K562 (cell line): Measurements from ENCODE around the gene OBP2A. TPM values are rescaled to one million over a fixed set of nuclear protein-coding genes. Genes with fewer than 3 reads are reported as not detected.

ENCODE experiments used
- ATAC-seq: fragments of 200-7000 bp; cut with Tn5 transposase; 3 replicates; pipeline ENCODE4 v1.9.1; 2020; ENCODE audit warnings: moderate library complexity
- BruUV-seq: library from RNA; stranded (reverse); fragments of 400-500 nt; replicated peaks from 2 replicates; lab custom pipeline; 2021; lab: Mats Ljungman, UMichigan
- CTCF ChIA-PET: fragments of 300-600 bp; formaldehyde crosslinking; extraction: SDS; loops from one replicate; lab custom pipeline; 2021; ENCODE audit warnings: low intra/inter-chr PET ratio; lab: Yijun Ruan, JAX
- POLR2A ChIA-PET: fragments of 300-600, 350-650 bp; sonication (Branson Sonifier 250); formaldehyde crosslinking; extraction: SDS; loops from one replicate; lab custom pipeline; 2021; ENCODE audit warnings: antibody characterized with exemption, inconsistent platforms; lab: Yijun Ruan, JAX
- DNase-seq, 4 experiments: peaks; one replicate each; pipeline versions ENCODE4 v3.0.0 to v3.0.0-alpha.2; 2011 to 2018; ENCODE audit warnings: low spot score in 3 of 4, mixed read lengths in 3 of 4; ENCODE audit errors: extremely low read depth in 1 of 4
- FAIRE-seq: peaks from 2 replicates; lab custom pipeline; 2011; peaks lifted over from hg19 to GRCh38; lab: Jason Lieb, UNC
- H2AFZ ChIP-seq: 2 replicates; pipeline ENCODE4 v1.6.0; 2011; ENCODE audit warnings: low read depth, low read length, control low read depth, inconsistent platforms
- H3K27ac ChIP-seq: fragments of 200-600 bp; 3 replicates; pipeline ENCODE4 v1.8.0; 2011; ENCODE audit warnings: low read depth, mild to moderate bottlenecking, control low read depth, inconsistent platforms, low read length, moderate library complexity, mixed read lengths; ENCODE audit errors: extremely low read depth
- H3K27me3 ChIP-seq, 2 experiments: fragments of 300-600 bp in 1 of 2; 2 replicates in 1 of 2; 3 replicates in 1 of 2; pipeline versions ENCODE4 v1.6.0 to v1.8.0; 2011; ENCODE audit warnings: inconsistent platforms in 2 of 2, low read length in 2 of 2, mild to moderate bottlenecking in 1 of 2, mixed read lengths in 1 of 2, moderate library complexity in 1 of 2; ENCODE audit not compliant: control insufficient read depth in 2 of 2, insufficient read depth in 2 of 2
- H3K36me3 ChIP-seq: fragments of 300-600 bp; 3 replicates; pipeline ENCODE4 v1.8.0; 2011; ENCODE audit warnings: mild to moderate bottlenecking, low read length, inconsistent platforms; ENCODE audit not compliant: control insufficient read depth, insufficient read depth
- H3K4me1 ChIP-seq, 2 experiments: fragments of 200-600 bp in 1 of 2; replicated peaks in 1 of 2; 2 replicates in 1 of 2; 3 replicates in 1 of 2; pipeline versions ENCODE4 v1.5.1 to v1.8.0; 2011; ENCODE audit warnings: inconsistent platforms in 2 of 2, low read length in 2 of 2, mild to moderate bottlenecking in 1 of 2, mixed read lengths in 1 of 2, moderate library complexity in 1 of 2; ENCODE audit not compliant: control insufficient read depth in 2 of 2, insufficient read depth in 2 of 2
- H3K4me2 ChIP-seq: 2 replicates; pipeline ENCODE4 v1.6.1; 2011; ENCODE audit warnings: low read length, control low read depth, inconsistent platforms, mixed read lengths; ENCODE audit not compliant: insufficient read depth
- H3K4me3 ChIP-seq: fragments of 200-600 bp; sonication (generic), shearing (Covaris generic); 2 replicates; pipeline ENCODE4 v1.5.1; 2016; ENCODE audit warnings: control low read depth, inconsistent platforms
- H3K79me2 ChIP-seq: fragments of 200-600 bp; 3 replicates; pipeline ENCODE4 v1.8.0; 2011; ENCODE audit warnings: low read length, inconsistent platforms; ENCODE audit not compliant: control insufficient read depth, insufficient read depth
- H3K9ac ChIP-seq, 2 experiments: 2 replicates each; pipeline versions ENCODE4 v1.6.0 to v1.6.1; 2011; ENCODE audit warnings: low read depth in 2 of 2, low read length in 2 of 2, control low read depth in 1 of 2, inconsistent platforms in 1 of 2, mild to moderate bottlenecking in 1 of 2, mixed read lengths in 1 of 2; ENCODE audit not compliant: insufficient read depth in 1 of 2
- H3K9me1 ChIP-seq: one replicate; pipeline ENCODE4 v1.6.0; 2011; ENCODE audit warnings: inconsistent platforms, mild to moderate bottlenecking, low read length, moderate library complexity; ENCODE audit not compliant: control insufficient read depth, insufficient read depth
- H3K9me3 ChIP-seq: replicated peaks from 2 replicates; pipeline ENCODE4 v1.5.1; 2011; ENCODE audit warnings: low read depth, low read length, inconsistent platforms; ENCODE audit not compliant: control insufficient read depth, insufficient read depth
- H4K20me1 ChIP-seq: replicated peaks from 2 replicates; pipeline ENCODE4 v1.6.1; 2011; ENCODE audit warnings: low read length, inconsistent platforms, mixed read lengths; ENCODE audit not compliant: control insufficient read depth, insufficient read depth
- BHLHE40 ChIP-seq: IDR thresholded peaks from 2 replicates; pipeline ENCODE4 v1.6.1; 2011; ENCODE audit warnings: low read length, improper control_type of control experiment
- FOXP1 ChIP-seq: sonication (generic); formaldehyde crosslinking; IDR thresholded peaks from 2 replicates; pipeline ENCODE4 v1.8.0; 2022; ENCODE audit warnings: mild to moderate bottlenecking, missing genetic modification reagents
- MBD2 ChIP-seq: sonication (generic); IDR thresholded peaks from 2 replicates; pipeline ENCODE4 v1.6.1; 2016; ENCODE audit warnings: low read depth, borderline replicate concordance
- MYC ChIP-seq, 2 experiments: fragments of 250-450 bp in 1 of 2; sonication (Bioruptor Pico) in 1 of 2; IDR thresholded peaks; 2 replicates each; pipeline versions ENCODE4 v1.5.1 to v1.6.1; 2012 to 2021; ENCODE audit warnings: low read depth in 2 of 2, borderline replicate concordance in 1 of 2, improper control_type of control experiment in 1 of 2, low read length in 1 of 2, mild to moderate bottlenecking in 1 of 2, moderate library complexity in 1 of 2
- NR2F6 ChIP-seq: fragments of 450-650 bp; formaldehyde crosslinking; IDR thresholded peaks from 2 replicates; pipeline ENCODE4 v1.4.0; 2020; ENCODE audit warnings: mild to moderate bottlenecking
- NRF1 ChIP-seq, 2 experiments: fragments of 450-650 bp; IDR thresholded peaks in 1 of 2; conservative IDR thresholded peaks in 1 of 2; 2 replicates each; pipeline ENCODE4 v1.6.1; 2014; ENCODE audit warnings: mild to moderate bottlenecking in 2 of 2
- RAD21 ChIP-seq, 2 experiments: fragments of 250-450 bp in 1 of 2; fragments of 450-650 bp in 1 of 2; sonication (Bioruptor Pico) in 1 of 2; formaldehyde crosslinking in 1 of 2; IDR thresholded peaks in 1 of 2; conservative IDR thresholded peaks in 1 of 2; 2 replicates each; pipeline versions ENCODE4 v1.4.0 to v1.8.0; 2020 to 2022; ENCODE audit warnings: mild to moderate bottlenecking in 2 of 2, moderate library complexity in 1 of 2
- RBM22 ChIP-seq: fragments of 200-400 bp; formaldehyde crosslinking; IDR thresholded peaks from 2 replicates; pipeline ENCODE4 v1.6.1; 2018; ENCODE audit warnings: low read length, low read depth; ENCODE audit not compliant: poor library complexity, severe bottlenecking
- TARDBP ChIP-seq: fragments of 450-650 bp; IDR thresholded peaks from 2 replicates; pipeline ENCODE4 v1.6.1; 2016
- TOE1 ChIP-seq, 2 experiments: fragments of 450-650 bp in 1 of 2; sonication (generic) in 1 of 2; formaldehyde crosslinking in 1 of 2; IDR thresholded peaks; 2 replicates each; pipeline versions ENCODE4 v1.7.1 to v1.8.0; 2016 to 2022; ENCODE audit warnings: borderline replicate concordance in 2 of 2, mild to moderate bottlenecking in 2 of 2, antibody characterized with exemption in 1 of 2, inconsistent platforms in 1 of 2, low read depth in 1 of 2, missing genetic modification reagents in 1 of 2, moderate library complexity in 1 of 2
- WGBS: fragments of 100-300 bp; shearing (Covaris generic); methylation state at CpG from one replicate; pipeline ENCODE4 v1.1.6; 2016; ENCODE audit warnings: low coverage, mixed read lengths; ENCODE audit not compliant: insufficient coverage; ENCODE audit errors: missing lambda C conversion rate; 5-methylcytosine and 5-hydroxymethylcytosine counted together
- in situ Hi-C: fragments of 300-500 bp; cut with MboI; formaldehyde crosslinking; loops from 4 replicates; pipeline ENCODE4 v1.15.0; 2018; ENCODE audit warnings: inconsistent platforms, mixed read lengths
- intact Hi-C: fragments of 100-400 bp; cut with micrococcal nuclease; formaldehyde crosslinking; loops from 2 replicates; pipeline ENCODE4 v1.14.2; 2022
- polyA plus RNA-seq, 8 experiments: library from polyadenylated mRNA; depleted of rRNA in 4 of 8; stranded (reverse) in 5 of 8; unstranded in 3 of 8; fragments of >200 nt; fragmentation: Nextera tagmentation in 2 of 8; fragmentation: Illumina TruSeq in 1 of 8; extraction: Ambion mirVana in 2 of 8; extraction: Trizol in 1 of 8; gene quantifications; 2 replicates each; pipeline versions ENCODE4 v1.2.1 to v1.2.3, GENCODE V29; 2011 to 2014; ENCODE audit warnings: inconsistent platforms in 1 of 8, missing spikeins in 1 of 8
- total RNA-seq, 7 experiments: library from RNA; depleted of rRNA in 6 of 7; stranded (reverse); fragments of >200 nt in 6 of 7; fragmentation: Illumina TruSeq in 2 of 7; extraction: Trizol in 2 of 7; gene quantifications; 2 replicates each; pipeline versions ENCODE4 v1.2.1 to v1.2.3, GENCODE V29; 2011 to 2021; ENCODE audit warnings: low replicate concordance in 1 of 7
- TF ChIP-seq, protein P1 (sequence below): fragments of 450-650 bp; IDR thresholded peaks from 2 replicates; pipeline ENCODE4 v1.6.1; 2018; ENCODE audit not compliant: partially characterized antibody

Gene OBP2A
- total and polyA plus RNA-seq, 9 of the 15 experiments (the other 6 are each of a cell fraction or from before 2014, with no cell fraction given) = not detected

GRCh38 chr9:135504262-135505243 is 41.4 kb upstream of the OBP2A start:
- 73% methylated on average over 21 of the region's 21 CpGs for WGBS
- Histone ChIP-seq H3K4me2 (no peak overlapping the region), H3K4me3 (no peak overlapping the region), H3K4me1 (peaks cover 26 to 81% of the 10 kb centered on the region in 2 experiments), H3K79me2 (peaks cover 41% of the 10 kb centered on the region), H3K9me3 (no peaks in the 10 kb centered on the region), H3K27me3 (no peaks in the 10 kb centered on the region), H3K9me1 (no peaks in the 10 kb centered on the region), H2AFZ (no peak overlapping the region), H3K36me3 (peaks cover 42% of the 10 kb centered on the region), H4K20me1 (peaks cover 21% of the 10 kb centered on the region), H3K27ac (no peak overlapping the region), H3K9ac (peak overlapping the region in 1 of 2 experiments; percentile 86; a peak in 2 of 4 replicates)
- ATAC-seq = peak; percentile 36
- peak; percentile 40 to 77 (median 51) for DNase-seq
- in situ Hi-C loops = no loop called here
- CTCF ChIA-PET = interaction anchor here (1.5 kb wide), 1 partner anchor 98 kb away, joined by 3 read pairs; no protein-coding TSS in a partner anchor
- intact Hi-C loops = no loop called here
- BruUV-seq = no TSS peak
- peak; percentile 57 for FAIRE-seq
- POLR2A ChIA-PET = interaction anchor here (0.5 to 2.0 kb wide), 5 partner anchors 10 to 411 kb away, joined by 3 to 9 read pairs (median 3); no protein-coding TSS in a partner anchor
- TF ChIP-seq NRF1 (conservative IDR thresholded peaks at IDR 0.05 in 1 of 2, IDR thresholded peaks at IDR 0.05 in 1 of 2) (no peak), MYC (IDR thresholded peaks at IDR 0.05; ENCODE audit: low read depth, low read length) (peak; percentile 39; the same call in 1 of the 2 replicates), MYC (CRISPR knock-in tag; IDR thresholded peaks at IDR 0.05; ENCODE audit: borderline replicate concordance, low read depth) (no peak), RAD21 (CRISPR knock-in tag; conservative IDR thresholded peaks at IDR 0.05 in 1 of 2, IDR thresholded peaks at IDR 0.05 in 1 of 2) (peak; percentile 18 to 56; a peak in 2 of 4 replicates), TARDBP (no peak), FOXP1 (CRISPR knock-in tag) (no peak), RBM22 (peak; percentile 17), NR2F6 (CRISPR knock-in tag) (no peak), MBD2 (0 out of 2 replicates have a peak, but pooled peaks have one; percentile 34), TOE1 (IDR thresholded peaks at IDR 0.05; ENCODE audit: borderline replicate concordance) (0 out of 2 replicates have a peak, but pooled peaks have one; percentile 19), TOE1 (CRISPR knock-in tag; IDR thresholded peaks at IDR 0.05; ENCODE audit: borderline replicate concordance, low read depth) (no peak), BHLHE40 (peak; percentile 63)
- TF ChIP-seq, protein P1, sequence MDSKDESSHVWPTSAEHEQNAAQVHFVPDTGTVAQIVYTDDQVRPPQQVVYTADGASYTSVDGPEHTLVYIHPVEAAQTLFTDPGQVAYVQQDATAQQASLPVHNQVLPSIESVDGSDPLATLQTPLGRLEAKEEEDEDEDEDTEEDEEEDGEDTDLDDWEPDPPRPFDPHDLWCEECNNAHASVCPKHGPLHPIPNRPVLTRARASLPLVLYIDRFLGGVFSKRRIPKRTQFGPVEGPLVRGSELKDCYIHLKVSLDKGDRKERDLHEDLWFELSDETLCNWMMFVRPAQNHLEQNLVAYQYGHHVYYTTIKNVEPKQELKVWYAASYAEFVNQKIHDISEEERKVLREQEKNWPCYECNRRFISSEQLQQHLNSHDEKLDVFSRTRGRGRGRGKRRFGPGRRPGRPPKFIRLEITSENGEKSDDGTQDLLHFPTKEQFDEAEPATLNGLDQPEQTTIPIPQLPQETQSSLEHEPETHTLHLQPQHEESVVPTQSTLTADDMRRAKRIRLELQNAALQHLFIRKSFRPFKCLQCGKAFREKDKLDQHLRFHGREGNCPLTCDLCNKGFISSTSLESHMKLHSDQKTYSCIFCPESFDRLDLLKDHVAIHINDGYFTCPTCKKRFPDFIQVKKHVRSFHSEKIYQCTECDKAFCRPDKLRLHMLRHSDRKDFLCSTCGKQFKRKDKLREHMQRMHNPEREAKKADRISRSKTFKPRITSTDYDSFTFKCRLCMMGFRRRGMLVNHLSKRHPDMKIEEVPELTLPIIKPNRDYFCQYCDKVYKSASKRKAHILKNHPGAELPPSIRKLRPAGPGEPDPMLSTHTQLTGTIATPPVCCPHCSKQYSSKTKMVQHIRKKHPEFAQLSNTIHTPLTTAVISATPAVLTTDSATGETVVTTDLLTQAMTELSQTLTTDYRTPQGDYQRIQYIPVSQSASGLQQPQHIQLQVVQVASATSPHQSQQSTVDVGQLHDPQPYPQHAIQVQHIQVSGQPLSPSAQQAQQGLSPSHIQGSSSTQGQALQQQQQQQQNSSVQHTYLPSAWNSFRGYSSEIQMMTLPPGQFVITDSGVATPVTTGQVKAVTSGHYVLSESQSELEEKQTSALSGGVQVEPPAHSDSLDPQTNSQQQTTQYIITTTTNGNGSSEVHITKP = no peak
